GM18870 (cell line): ENCODE measurements around the gene COL25A1.
"Not testable (repeated sequence)": the region's sequence is repeated elsewhere in the genome, so short reads cannot be mapped to it uniquely, and the experiment has no call there.

Experiments
- ATAC-seq: cut with Tn5 transposase; IDR thresholded peaks from one replicate; pipeline ENCODE4 v1.9.1; 2021; ENCODE audit warnings: moderate library complexity; ENCODE audit not compliant: unreplicated experiment

COL25A1 gene

GRCh38 chr4:109070677-109071076, 231.8 kb downstream of the COL25A1 start:
- ATAC-seq = not testable (repeated sequence)

GRCh38 chr4:109067508-109068235, 234.8 kb downstream of the COL25A1 start:
- ATAC-seq = no peak

GRCh38 chr4:109065006-109065405, 237.5 kb downstream of the COL25A1 start:
- ATAC-seq = no peak

- no peak for ATAC-seq
Measured at GRCh38 chr4:109053257-109053656, 249.2 kb downstream of the COL25A1 start.

GRCh38 chr4:109052821-109053220, 249.6 kb downstream of the COL25A1 start:
- no peak for ATAC-seq

- ATAC-seq = no peak
Measured at GRCh38 chr4:109051054-109051453, 251.4 kb downstream of the COL25A1 start.

- no peak for ATAC-seq
Measured at GRCh38 chr4:109049926-109050325, 252.5 kb downstream of the COL25A1 start.

- no peak for ATAC-seq
Measured at GRCh38 chr4:109046471-109047201, 255.8 kb downstream of the COL25A1 start.

- no peak for ATAC-seq
Measured at GRCh38 chr4:109044431-109044830, 258.0 kb downstream of the COL25A1 start.

- ATAC-seq = no peak
Measured at GRCh38 chr4:109043286-109043685, 259.2 kb downstream of the COL25A1 start.

- ATAC-seq = no peak
Measured at GRCh38 chr4:109041463-109042360, 260.7 kb downstream of the COL25A1 start.

- ATAC-seq = no peak
Measured at GRCh38 chr4:109040441-109040840, 262.0 kb downstream of the COL25A1 start.

- ATAC-seq = no peak
Measured at GRCh38 chr4:109037026-109037425, 265.4 kb downstream of the COL25A1 start.

GRCh38 chr4:109033993-109034392, 268.5 kb downstream of the COL25A1 start:
- no peak for ATAC-seq

- no peak for ATAC-seq
Measured at GRCh38 chr4:109032671-109033070, 269.8 kb downstream of the COL25A1 start.

GRCh38 chr4:109029987-109030386, 272.5 kb downstream of the COL25A1 start:
- ATAC-seq = no peak

GRCh38 chr4:109027016-109027500, 275.4 kb downstream of the COL25A1 start:
- no peak for ATAC-seq

GRCh38 chr4:109026588-109026987, 275.9 kb downstream of the COL25A1 start:
- ATAC-seq = no peak

GRCh38 chr4:109025471-109026076, 276.9 kb downstream of the COL25A1 start:
- ATAC-seq = no peak

- no peak for ATAC-seq
Measured at GRCh38 chr4:109022961-109023360, 279.5 kb downstream of the COL25A1 start.

- ATAC-seq = not testable (repeated sequence)
Measured at GRCh38 chr4:109021630-109022029, 280.8 kb downstream of the COL25A1 start.
